Measurements from ENCODE around the gene PRG3.
A peak's percentile ranks its signal among the peaks of the same experiment; 100 is the strongest.
"Not testable (repeated sequence)": the region's sequence is repeated elsewhere in the genome, so short reads cannot be mapped to it uniquely, and the experiment has no call there.

Gene PRG3

GRCh38 chr11:57408771-57409170, 27.8 kb upstream of the PRG3 start:
- DNase-seq (ENCODE audit: low read depth in 2 of 2) = no peak

- no peak for DNase-seq (ENCODE audit: low read depth in 2 of 2)
Observed at GRCh38 chr11:57407941-57408475, 27.1 kb upstream of the PRG3 start.

- no peak for DNase-seq (ENCODE audit: low read depth in 2 of 2)
Observed at GRCh38 chr11:57407010-57407920, 26.3 kb upstream of the PRG3 start.

DNA sequence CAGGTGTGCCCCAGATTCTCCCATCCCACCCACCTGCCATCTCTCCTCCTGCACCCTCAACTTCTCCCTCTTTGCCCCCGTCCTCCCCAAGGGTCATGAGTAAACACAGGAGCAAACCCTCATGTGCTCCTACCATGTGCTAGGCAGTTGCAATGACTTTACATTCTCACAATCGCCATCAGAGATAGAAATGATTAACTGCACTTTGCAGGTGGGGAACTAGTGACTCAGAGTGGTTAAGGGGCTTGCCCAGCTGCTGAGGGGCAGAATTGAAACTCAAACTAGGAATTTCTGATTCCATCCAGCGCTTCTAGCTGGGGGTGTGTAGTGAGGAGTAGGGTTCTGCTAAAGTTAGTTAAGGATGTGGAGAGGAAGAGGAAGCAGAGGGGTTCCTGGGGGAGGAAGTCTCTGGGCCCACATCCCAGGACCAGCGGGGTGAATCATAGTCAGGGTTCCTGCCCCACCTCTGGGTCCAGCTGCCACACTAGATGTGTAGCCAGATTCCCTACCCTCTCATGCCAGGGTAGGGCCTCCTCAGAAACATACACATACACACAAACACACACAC, 25.5 kb upstream of the PRG3 start:
- DNase-seq (ENCODE audit: low read depth in 2 of 2) = peak in 1 of 2 donors; percentile 42

DNA sequence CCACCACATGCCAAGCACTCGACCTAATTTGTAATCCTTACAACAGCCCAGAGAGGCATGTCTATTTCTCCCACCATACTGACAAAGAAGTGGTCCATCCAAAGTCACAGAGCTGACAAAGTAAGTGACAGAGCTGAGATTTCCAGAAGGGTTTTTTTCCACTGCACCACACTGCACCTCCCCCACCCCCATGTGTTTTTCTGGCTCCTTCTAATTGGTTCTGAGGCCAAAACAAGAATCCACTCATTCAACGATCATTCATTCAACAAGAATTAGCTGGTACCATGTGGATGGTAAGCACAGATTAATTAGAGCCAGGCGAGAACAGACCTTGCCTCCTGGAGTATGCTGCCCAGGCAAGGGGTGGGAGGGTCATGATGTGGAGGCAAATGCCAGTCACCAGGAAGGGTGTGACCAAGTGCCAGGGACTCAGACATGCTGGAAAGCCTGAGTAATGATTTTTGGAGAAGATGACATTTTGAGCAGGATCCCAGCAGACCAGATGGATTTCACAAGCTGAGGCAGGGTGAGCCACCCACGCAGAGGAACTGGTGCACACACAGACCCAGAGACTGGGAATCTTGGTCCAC, 24.4 kb upstream of the PRG3 start:
- DNase-seq (ENCODE audit: low read depth in 2 of 2) = no peak

- DNase-seq (ENCODE audit: low read depth in 2 of 2) = no peak
Observed at GRCh38 chr11:57403802-57404147, 22.8 kb upstream of the PRG3 start.

DNA sequence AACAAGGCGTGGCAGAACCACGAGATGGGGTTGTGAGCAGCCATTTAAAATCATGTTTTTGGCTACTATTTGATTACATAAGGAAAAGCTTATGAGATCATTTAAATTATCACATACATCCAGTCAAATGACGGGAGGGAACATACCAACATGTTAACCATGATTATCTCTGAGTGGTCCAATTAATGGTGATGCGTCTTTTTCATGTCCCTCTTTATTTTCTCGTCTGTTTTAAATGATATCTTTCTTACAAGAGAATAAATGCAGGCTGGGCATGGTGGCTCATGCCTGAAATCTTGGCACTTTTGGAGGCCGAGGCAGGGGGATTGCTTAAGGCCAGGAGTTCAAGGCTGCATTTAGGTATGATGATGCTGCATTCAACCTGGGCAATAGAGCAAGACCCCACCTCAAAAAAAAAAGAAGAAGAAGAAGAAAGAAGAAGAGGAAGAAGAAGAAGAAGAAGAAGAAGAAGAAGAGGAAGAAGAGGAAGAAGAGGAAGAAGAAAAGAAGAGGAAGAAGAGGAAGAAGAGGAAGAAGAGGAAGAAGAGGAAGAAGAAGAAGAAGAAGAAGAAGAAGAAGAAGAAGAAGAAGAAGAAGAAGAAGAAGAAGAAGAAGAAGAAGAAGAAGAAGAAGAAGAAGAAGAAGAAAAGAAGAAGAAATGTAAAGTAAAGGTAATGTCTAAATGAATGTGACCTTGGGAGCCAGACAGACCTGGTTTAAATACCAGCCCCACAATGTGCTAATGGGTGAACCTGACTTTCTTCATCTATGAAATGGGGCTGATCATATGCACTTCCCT, 22.3 kb upstream of the PRG3 start:
- not testable (repeated sequence) for DNase-seq (ENCODE audit: low read depth in 2 of 2)

DNA sequence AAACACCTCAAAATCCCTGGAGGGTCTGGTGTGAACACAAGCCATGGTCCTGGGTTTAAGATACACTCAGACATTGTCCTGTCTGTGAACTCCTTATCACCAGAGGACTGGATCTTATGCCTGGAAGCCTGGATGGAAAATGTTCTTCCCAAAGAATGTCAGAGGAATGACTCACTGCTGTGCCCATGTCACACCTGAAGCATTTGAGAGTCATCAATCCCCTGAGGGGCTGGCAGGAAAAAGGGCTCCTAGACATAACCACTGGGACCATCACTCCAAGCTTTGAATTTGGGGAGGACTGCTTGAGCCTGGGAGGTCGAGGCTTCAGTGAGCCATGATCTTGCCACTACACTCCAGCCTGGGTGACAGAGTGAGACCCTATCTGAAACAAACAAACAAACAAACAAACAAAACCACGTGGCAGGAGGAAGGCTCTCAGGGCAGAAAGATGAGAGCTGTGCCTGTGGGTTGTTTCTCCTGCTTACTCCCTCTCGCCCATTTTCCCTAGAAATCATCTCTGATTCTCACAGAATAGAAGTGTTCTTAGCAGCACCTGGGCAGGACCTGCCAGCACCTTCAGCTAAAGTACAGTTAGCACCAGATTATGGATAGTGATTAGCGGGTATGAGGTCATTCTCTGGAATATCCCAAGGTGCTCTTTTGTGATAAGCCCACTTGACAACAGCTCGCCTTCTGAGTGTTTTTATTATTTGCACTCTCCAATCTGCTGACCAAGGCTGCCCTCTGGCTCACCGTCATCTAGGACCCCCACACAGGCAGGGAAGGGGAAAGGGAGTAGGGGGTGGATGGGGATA, 21.4 kb upstream of the PRG3 start:
- DNase-seq (ENCODE audit: low read depth in 2 of 2) = no peak

DNA sequence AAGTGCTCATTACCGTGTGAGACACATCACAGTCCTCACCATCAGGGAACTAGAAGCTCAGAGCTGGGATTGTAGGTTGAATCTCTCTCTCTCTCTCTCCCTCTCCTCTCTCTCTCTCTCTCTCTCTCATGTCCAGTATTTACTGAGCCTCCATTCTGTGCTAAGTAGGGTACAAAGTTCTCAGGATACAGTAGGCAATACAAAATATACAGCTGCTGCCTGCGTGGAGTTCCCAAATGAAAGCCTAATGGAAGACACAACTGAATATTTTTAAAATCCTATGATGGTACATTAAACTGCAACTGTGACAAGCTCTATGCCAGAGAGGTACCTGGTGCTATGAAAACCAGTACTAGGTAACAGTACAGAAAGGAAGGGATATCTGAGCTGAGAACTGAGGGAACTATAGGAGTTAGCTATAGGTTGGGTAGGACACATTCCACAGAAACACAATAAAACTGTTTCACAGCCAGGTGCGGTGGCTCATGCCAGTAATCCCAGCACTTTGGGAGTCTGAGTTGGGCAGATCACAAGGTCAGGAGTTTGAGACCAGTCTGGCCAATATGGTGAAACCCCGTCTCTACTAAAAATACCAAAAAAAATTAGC, 19.1 kb upstream of the PRG3 start:
- no peak for DNase-seq (ENCODE audit: low read depth in 2 of 2)

- DNase-seq (ENCODE audit: low read depth in 2 of 2) = no peak
Observed at GRCh38 chr11:57399221-57399620, 18.3 kb upstream of the PRG3 start.

GRCh38 chr11:57397394-57397990, 16.5 kb upstream of the PRG3 start:
- no peak for DNase-seq (ENCODE audit: low read depth in 2 of 2)

DNA sequence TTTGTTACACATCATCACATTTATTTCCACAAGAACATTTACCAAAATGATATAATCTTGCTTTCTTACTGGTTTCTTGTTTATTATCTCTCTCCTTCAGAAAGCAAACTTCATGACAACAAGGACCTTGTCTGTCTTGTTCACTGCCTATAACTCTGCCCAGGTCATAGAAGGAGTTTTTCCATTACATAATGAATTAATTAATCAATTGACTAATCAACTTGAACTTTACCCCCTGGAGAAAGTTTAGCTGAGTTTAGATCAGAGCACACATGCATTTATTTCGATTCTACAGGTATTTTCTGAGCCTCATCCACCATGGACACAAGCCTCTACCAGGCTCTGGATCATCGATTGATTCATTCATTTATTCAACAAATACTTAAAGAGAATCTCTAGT, 15.8 kb upstream of the PRG3 start:
- no peak for DNase-seq (ENCODE audit: low read depth in 2 of 2)

DNA sequence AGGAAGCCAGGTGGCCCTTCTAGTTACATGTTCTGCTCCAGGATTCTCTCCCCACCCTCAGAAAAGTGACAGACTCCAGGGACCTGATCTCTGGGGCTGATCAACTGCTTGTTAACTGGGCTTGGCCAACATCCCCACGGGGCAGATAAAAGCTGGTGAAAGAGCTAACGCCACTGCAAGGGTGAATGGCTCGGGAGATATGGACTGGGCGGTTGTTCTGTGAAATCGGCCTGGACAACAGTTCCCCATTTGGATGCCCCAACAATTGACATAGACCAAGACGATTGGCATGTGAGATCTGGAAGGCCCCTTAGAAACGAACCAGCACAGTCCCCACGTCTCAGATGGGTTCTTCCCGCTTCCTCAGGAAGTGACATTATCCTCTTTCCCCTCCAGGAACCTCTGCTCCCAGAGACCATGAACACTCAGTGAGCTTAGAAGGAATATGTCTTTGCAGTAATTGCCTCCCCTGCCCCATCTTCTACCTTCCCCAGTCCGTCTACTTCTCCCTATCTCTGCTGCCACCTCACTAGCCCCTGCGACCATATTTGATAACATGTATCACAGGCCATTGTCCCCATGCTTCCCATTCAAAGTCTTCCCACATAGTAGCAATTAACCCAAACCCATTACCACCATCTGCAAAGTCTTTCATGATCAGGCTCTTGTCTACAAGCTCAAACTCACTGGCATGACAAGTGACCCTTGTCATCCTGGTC, 15.1 kb upstream of the PRG3 start:
- no peak for DNase-seq (ENCODE audit: low read depth in 2 of 2)

DNA sequence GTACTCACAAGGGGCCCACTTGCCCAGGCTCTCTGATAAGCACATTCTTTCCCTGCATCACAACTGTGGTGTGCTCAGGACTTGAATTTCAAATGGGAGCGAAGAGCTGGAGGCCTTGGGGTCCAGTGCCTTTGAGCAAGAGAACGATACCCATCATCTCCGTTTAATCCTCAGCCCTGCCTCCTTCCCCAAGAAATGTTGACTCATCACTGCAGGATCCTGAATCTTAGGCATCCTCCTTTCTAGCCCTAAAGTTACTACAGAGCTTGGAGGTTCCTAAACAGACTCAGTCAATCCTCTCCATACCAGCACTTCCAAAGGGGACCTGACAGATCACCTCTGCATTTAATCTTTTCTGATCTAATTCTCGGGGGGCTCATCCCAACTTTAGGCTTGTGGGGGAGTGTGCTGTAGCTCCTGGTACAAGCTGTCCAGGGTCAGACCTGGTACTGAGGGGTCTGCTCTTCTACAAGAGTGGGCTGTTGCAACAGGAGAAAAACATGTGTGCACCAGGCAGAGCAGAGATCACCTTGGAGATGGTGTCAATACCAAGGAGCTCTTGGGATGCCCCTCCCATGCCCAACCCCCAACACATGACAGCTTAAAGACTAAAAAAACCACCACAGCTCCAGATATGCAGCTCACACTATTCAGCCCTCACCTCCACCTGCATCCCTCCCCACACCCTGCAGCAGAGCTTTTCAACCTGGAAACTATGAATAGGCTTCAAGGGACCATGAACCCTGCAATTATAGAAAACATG, 13.4 kb upstream of the PRG3 start:
- DNase-seq (ENCODE audit: low read depth in 2 of 2) = no peak

- DNase-seq (ENCODE audit: low read depth in 2 of 2) = no peak
Observed at GRCh38 chr11:57392763-57393105, 11.8 kb upstream of the PRG3 start.

DNA sequence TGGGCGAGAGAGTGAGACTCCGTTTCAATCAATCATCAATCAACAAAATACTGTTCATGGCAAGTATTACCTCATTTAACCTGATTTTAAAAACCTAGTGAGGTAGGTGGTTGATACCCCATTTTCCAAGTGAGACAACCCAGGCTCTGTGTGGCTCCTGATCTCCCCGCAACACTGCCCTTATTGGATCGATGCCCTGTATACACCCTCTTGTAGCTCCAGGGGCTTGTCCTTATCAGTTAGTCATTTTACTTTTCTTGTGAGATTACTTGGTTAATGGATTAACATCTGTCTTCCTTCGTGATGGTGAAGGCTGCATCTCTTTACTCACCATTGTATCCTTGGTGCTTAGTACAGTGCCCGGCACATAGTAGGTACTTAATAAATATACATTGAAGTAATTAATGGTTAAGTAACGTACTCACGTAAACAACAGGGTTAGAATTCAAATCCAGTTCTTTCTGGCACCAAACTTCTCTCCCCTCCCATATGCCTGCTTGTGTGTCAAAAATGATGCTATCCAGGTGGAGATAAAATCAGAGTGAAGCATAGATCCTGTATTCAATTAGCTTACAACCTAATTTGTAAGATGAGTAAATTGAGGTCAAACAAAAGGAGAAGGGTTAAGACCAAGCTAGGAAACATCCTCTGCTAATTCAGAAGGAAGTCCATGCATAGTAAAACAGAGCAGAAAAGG, 11.3 kb upstream of the PRG3 start:
- no peak for DNase-seq (ENCODE audit: low read depth in 2 of 2)

- DNase-seq (ENCODE audit: low read depth in 2 of 2) = no peak
Observed at GRCh38 chr11:57391539-57391938, 10.6 kb upstream of the PRG3 start.

GRCh38 chr11:57391111-57391510, 10.2 kb upstream of the PRG3 start:
- DNase-seq (ENCODE audit: low read depth in 2 of 2) = no peak
